PFSK-1 (cell line): Measurements from ENCODE around the gene CPSF2.

ENCODE experiments used
- FOXP2 ChIP-seq: optimal IDR thresholded peaks from 2 replicates; pipeline ENCODE3; 2011; ENCODE audit warnings: borderline replicate concordance, control low read depth, inconsistent platforms; ENCODE audit not compliant: insufficient read depth; ENCODE audit errors: extremely low read length, extremely low read depth
- POLR2AphosphoS5 ChIP-seq: IDR thresholded peaks from 2 replicates; pipeline ENCODE4 v1.6.1; 2012; ENCODE audit warnings: low read depth, mild to moderate bottlenecking, control low read depth, low read length, moderate library complexity
- SIN3A ChIP-seq: IDR thresholded peaks from 2 replicates; pipeline ENCODE4 v1.6.1; 2012; ENCODE audit warnings: mild to moderate bottlenecking, low read length, moderate library complexity, borderline replicate concordance; ENCODE audit not compliant: insufficient read depth
- TAF1 ChIP-seq: IDR thresholded peaks from 2 replicates; pipeline ENCODE4 v1.6.1; 2012; ENCODE audit warnings: low read length, control low read depth, borderline replicate concordance; ENCODE audit not compliant: insufficient read depth
- TF ChIP-seq, protein P1 (sequence below), 2 experiments: IDR thresholded peaks; 2 replicates each; pipeline versions ENCODE4 v1.6.1 to v1.8.0; 2011 to 2012; ENCODE audit warnings: low read depth in 2 of 2, low read length in 2 of 2, control low read depth in 1 of 2, inconsistent platforms in 1 of 2, mild to moderate bottlenecking in 1 of 2, moderate library complexity in 1 of 2; ENCODE audit not compliant: insufficient read depth in 1 of 2

Gene CPSF2

GRCh38 chr14:92103363-92103989 is 18.3 kb upstream of the CPSF2 start:
- no peak for TF ChIP-seq FOXP2
- no peak for TF ChIP-seq POLR2AphosphoS5
- no peak for TF ChIP-seq TAF1
- no peak for TF ChIP-seq SIN3A
- TF ChIP-seq, protein P1, sequence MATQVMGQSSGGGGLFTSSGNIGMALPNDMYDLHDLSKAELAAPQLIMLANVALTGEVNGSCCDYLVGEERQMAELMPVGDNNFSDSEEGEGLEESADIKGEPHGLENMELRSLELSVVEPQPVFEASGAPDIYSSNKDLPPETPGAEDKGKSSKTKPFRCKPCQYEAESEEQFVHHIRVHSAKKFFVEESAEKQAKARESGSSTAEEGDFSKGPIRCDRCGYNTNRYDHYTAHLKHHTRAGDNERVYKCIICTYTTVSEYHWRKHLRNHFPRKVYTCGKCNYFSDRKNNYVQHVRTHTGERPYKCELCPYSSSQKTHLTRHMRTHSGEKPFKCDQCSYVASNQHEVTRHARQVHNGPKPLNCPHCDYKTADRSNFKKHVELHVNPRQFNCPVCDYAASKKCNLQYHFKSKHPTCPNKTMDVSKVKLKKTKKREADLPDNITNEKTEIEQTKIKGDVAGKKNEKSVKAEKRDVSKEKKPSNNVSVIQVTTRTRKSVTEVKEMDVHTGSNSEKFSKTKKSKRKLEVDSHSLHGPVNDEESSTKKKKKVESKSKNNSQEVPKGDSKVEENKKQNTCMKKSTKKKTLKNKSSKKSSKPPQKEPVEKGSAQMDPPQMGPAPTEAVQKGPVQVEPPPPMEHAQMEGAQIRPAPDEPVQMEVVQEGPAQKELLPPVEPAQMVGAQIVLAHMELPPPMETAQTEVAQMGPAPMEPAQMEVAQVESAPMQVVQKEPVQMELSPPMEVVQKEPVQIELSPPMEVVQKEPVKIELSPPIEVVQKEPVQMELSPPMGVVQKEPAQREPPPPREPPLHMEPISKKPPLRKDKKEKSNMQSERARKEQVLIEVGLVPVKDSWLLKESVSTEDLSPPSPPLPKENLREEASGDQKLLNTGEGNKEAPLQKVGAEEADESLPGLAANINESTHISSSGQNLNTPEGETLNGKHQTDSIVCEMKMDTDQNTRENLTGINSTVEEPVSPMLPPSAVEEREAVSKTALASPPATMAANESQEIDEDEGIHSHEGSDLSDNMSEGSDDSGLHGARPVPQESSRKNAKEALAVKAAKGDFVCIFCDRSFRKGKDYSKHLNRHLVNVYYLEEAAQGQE (IDR thresholded peaks at IDR 0.05; ENCODE audit: insufficient read depth in 1 of 2, low read depth in 2 of 2, low read length in 2 of 2), result no peak

DNA sequence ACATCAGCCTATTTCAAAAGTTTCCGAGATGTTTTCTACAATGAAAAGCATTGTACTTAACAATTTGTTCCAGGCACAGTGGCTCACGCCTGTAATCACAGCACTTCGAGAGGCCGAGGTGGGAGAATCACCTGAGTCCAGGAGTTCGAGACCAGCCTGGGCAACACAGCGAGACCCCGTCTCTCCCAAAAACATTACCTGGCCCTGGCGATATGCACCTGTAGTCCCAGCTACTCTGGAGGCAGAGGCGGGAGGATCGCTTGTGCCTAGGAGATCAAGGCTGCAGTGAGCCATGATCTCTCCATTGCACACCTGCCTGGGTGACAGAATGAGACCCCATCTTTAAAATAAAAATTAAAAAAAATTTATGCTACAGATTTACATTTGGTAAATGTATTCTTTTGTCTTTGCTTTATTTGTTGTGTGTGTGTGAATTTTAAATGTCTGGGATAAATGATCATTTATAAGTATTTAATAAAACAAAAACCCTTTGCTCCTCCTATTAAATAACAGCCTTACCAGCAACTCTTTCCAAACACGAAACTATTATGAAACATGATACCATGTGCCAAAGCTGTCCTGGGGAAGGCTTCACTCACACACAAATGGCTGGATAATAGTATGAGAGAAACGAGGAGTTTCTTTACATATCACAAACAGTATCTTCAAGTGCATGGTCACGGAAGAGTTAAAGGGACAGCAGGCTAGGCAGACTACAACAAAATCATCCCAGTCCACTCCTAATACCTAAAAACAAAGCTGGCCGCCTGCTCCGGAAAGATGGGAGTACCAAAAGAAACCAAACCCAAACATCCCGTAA is 16.5 kb upstream of the CPSF2 start:
- TF ChIP-seq TAF1, result no peak
- no peak for TF ChIP-seq POLR2AphosphoS5
- no peak for TF ChIP-seq SIN3A
- no peak for TF ChIP-seq FOXP2
- TF ChIP-seq, protein P1 (IDR thresholded peaks at IDR 0.05; ENCODE audit: insufficient read depth in 1 of 2, low read depth in 2 of 2, low read length in 2 of 2), result no peak

- TF ChIP-seq TAF1, result no peak
- TF ChIP-seq FOXP2, result no peak
- no peak for TF ChIP-seq SIN3A
- TF ChIP-seq POLR2AphosphoS5, result no peak
- TF ChIP-seq, protein P1 (IDR thresholded peaks at IDR 0.05; ENCODE audit: insufficient read depth in 1 of 2, low read depth in 2 of 2, low read length in 2 of 2), result no peak
Observed at GRCh38 chr14:92105893-92106142, 16.0 kb upstream of the CPSF2 start.

GRCh38 chr14:92106143-92106926 is 15.4 kb upstream of the CPSF2 start, which contains the start of gene ATXN3:
ATXN3 (minus strand) TSS chr14:92106582; CDS start chr14:92106552, 30 bp downstream.
- TF ChIP-seq SIN3A, result peak; percentile 51; the same call in 1 of the 2 replicates
- no peak for TF ChIP-seq TAF1
- no peak for TF ChIP-seq FOXP2
- TF ChIP-seq POLR2AphosphoS5, result 0 out of 2 replicates have a peak, but pooled peaks have one; percentile 40
- TF ChIP-seq, protein P1 (IDR thresholded peaks at IDR 0.05; ENCODE audit: insufficient read depth in 1 of 2, low read depth in 2 of 2, low read length in 2 of 2), result no peak
